Measurements from ENCODE around the gene DLG2.

DLG2 gene

DNA sequence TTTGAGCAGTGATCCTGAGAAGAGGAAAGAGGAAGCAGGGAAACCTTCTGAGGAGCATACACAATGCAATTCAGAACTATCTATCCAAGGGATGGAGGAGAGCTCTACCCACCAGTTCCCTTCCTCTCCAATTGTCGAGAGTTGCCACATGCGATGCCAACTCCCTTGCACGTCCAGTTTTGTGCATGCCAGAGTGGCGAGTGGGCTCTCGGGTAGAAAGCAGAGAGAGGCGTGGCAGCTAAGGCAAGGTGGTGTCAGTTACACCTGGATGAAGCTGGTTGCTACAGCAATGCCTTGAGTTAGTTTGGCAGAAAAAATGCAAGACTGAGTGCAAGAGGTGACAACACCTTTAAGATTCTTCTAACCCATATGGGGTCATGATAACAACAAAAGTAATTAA is 1920.6 kb downstream of the DLG2 start:
- Mint-ChIP-seq H3K27ac (no peak overlapping the region), H3K4me1 (ENCODE audit: low read depth) (no peaks in the 10 kb centered on the region), H3K9me3 (no peaks in the 10 kb centered on the region), H3K27me3 (no peaks in the 10 kb centered on the region), H3K4me3 (no peak overlapping the region), H3K36me3 (ENCODE audit: low read depth) (no peaks in the 10 kb centered on the region)
- intact Hi-C loops (cut with micrococcal nuclease), result no loop called here

DNA sequence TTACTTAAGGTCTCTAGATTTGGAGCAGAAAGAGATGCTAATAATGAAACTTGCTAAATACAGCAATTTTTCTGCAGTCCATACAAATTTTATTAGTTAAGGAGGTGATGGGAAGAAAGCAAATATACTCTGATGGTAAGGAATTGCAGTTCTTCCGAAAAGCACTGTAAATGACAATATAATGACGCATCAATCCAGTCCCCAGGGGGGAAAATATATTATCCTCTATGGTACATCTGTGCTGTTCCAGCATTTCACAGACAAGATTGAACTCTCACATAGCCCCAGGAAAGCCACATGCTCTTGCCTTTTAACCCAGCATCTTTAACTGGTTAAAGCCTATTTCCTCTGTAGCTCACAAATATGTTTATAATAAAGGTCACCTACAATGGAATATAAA is 1924.3 kb downstream of the DLG2 start:
- no peaks in the 10 kb centered on the region for H3K9me3 Mint-ChIP-seq
- no peak overlapping the region for H3K27ac Mint-ChIP-seq
- no peaks in the 10 kb centered on the region for H3K27me3 Mint-ChIP-seq
- intact Hi-C loops (cut with micrococcal nuclease), result no loop called here
- no peaks in the 10 kb centered on the region for H3K4me1 Mint-ChIP-seq (ENCODE audit: low read depth)
- H3K4me3 Mint-ChIP-seq, result no peak overlapping the region
- H3K36me3 Mint-ChIP-seq (ENCODE audit: low read depth), result no peaks in the 10 kb centered on the region

DNA sequence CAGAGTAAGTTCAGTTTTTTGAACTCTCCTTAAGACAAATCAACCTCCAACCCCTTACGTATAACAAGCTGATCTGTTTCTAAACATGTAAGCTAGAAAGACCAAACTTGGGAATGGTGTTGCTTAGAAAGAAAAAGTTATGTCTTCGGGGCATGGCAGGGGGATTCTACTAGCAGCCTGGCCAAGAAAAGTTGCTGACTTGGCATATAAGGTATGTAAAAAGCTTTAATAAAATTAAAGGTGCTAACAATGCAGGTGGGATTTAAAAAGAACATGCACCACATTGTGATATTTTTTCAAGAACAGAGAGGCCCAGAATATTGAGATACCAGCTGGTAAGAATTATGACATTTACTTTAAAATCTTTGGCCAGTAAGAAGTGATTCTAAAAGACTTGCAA is 1929.6 kb downstream of the DLG2 start:
- H3K4me1 Mint-ChIP-seq (ENCODE audit: low read depth), result no peaks in the 10 kb centered on the region

DNA sequence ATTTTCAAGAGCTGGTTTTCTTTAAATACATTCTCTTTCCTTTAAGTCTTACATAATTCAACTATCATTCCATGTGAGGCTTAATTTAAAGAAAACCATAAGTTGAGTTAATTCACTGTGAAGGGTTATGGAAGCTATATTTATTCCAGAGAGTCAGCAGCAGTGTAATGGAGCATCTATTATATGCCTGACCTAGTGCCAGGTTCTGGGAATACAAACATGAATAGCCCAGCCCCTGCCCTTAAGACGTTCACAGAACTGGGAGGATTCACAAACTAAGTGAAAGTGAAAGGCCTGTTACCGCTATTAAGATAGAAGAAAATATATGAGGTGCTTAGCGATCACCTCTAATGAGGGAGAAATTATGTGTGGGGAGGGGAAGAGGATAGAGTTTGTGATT is 1932.1 kb downstream of the DLG2 start:
- Mint-ChIP-seq H3K9me3 (no peaks in the 10 kb centered on the region), H3K27ac (no peak overlapping the region), H3K4me1 (ENCODE audit: low read depth) (no peaks in the 10 kb centered on the region), H3K27me3 (no peaks in the 10 kb centered on the region), H3K36me3 (ENCODE audit: low read depth) (no peaks in the 10 kb centered on the region), H3K4me3 (no peak overlapping the region)
- intact Hi-C loops (cut with micrococcal nuclease), result no loop called here

More for the DNA sequence above, 1929.6 kb downstream of the DLG2 start:
- H3K27me3 Mint-ChIP-seq, result no peaks in the 10 kb centered on the region
- no peaks in the 10 kb centered on the region for H3K9me3 Mint-ChIP-seq
- no peak overlapping the region for H3K27ac Mint-ChIP-seq
- H3K4me3 Mint-ChIP-seq, result no peak overlapping the region
- intact Hi-C loops (cut with micrococcal nuclease), result no loop called here
- H3K36me3 Mint-ChIP-seq (ENCODE audit: low read depth), result no peaks in the 10 kb centered on the region

DNA sequence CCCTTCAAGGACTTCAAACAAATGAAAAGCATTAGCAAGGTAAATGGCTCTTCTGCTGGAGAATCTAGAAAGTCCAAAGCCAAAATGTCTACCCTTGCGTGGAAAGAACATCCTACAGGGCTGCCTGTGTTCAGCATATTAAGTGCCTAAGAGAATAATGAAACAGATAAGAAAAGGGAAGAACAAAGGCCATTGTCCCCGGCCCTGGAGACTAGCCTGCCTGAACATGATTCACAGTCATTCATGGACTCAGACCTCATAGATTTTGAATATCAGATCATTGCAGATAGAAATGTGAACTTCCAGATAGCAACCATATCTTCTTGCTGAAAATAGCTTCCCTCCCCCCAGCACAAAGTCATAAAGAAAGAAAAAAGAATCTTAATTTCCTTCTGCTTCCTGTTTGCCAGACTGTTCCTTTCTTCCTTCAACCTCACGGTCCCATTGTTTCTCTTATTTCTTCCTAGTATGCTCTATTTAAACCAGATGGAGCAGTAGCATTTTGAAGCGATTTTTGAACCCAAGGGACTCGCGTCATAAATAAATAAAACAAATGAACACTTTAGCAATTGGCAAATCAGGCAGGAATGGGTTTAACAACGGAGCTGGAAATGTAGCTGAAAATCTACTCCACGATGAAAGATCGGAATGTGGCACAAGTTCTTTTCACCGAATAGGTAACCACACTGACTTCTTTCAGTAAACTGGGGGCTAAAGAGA is 1932.8 kb downstream of the DLG2 start:
- no peak overlapping the region for H3K27ac Mint-ChIP-seq
- H3K4me3 Mint-ChIP-seq, result no peak overlapping the region
- no peaks in the 10 kb centered on the region for H3K9me3 Mint-ChIP-seq
- H3K36me3 Mint-ChIP-seq (ENCODE audit: low read depth), result no peaks in the 10 kb centered on the region
- H3K27me3 Mint-ChIP-seq, result no peaks in the 10 kb centered on the region
- intact Hi-C loops (cut with micrococcal nuclease), result no loop called here
- H3K4me1 Mint-ChIP-seq (ENCODE audit: low read depth), result no peaks in the 10 kb centered on the region

DNA sequence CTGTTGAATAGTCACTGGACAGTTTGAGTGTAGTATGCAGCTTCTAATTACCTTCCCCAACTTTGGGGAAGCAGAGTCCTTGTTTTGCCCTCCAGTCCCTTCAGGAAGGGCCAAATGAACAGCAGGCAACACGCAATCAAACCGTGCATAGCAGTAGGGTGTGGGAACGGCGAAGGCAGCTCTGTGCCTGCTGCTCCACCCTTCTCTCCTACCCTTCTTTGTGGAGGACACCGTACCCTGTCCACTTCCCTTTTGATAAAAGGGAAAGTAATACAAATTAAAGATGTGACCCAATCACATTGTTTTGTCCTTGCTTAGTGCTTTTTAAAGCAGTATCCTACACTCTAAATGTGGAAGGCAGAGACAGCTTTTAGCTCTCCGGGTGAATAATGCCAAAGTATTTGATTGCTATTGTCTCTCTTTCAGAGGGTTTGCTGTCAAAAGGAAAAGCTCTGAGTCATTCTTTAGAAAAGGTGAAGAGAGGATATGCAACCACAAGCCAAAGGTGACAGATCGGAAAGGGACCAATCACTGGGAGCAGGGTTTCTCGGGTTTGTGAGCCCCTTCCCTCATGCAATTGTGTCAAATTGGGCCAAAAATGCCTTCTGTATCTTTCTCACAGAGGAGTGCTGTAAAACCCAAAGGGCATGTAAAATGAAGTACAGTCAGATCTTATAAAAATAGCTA is 1933.7 kb downstream of the DLG2 start:
- Mint-ChIP-seq H3K4me1 (ENCODE audit: low read depth) (no peaks in the 10 kb centered on the region), H3K9me3 (no peaks in the 10 kb centered on the region), H3K27me3 (no peaks in the 10 kb centered on the region), H3K36me3 (ENCODE audit: low read depth) (no peaks in the 10 kb centered on the region), H3K4me3 (no peak overlapping the region), H3K27ac (no peak overlapping the region)
- intact Hi-C loops (cut with micrococcal nuclease), result no loop called here

DNA sequence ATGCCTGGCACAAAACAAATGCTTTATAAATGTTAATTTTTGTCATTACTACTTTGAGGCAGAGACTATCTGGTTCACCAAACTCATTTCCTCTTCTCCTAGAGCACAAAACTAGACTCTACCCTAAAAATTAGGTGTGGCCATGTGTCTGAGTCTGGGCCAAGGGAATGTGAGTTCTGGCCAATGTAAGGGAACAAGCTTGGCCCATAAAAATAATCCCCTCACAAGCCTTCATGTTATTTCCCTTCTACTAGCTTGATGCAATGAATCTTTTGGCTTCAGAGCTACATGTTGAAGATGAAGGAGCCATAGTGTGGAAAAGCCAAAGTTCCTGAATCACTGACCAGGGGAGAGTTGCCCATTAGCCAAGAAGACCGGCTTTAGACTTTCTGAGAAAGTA is 1934.5 kb downstream of the DLG2 start:
- Mint-ChIP-seq H3K9me3 (no peaks in the 10 kb centered on the region), H3K4me3 (no peak overlapping the region), H3K27me3 (no peaks in the 10 kb centered on the region), H3K27ac (no peak overlapping the region), H3K4me1 (ENCODE audit: low read depth) (no peaks in the 10 kb centered on the region), H3K36me3 (ENCODE audit: low read depth) (no peaks in the 10 kb centered on the region)
- intact Hi-C loops (cut with micrococcal nuclease), result no loop called here

DNA sequence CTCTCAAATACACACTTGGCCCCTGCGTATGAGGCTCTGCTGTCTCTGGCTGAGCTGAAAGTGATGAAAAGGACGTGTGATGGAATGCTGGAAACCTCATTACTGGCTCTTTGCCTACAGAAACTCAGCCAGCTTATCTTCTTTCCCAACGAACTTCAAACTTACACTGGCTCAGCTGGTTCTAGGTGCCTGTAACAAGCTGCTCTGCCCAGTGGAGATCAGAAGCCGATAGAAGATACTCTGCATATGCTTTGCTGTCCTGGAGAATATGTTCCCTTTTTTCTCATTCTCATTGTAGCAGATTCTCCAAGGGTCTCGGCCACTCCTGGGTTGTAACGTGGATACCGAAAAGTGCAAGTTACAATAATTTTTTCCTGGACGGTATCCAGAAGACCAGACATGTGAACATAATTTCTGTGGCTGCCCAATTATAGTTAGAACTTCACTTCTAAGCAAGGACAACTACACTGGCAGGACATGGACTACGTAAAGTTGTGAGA is 1935.6 kb downstream of the DLG2 start:
- intact Hi-C loops (cut with micrococcal nuclease), result no loop called here
- no peaks in the 10 kb centered on the region for H3K4me1 Mint-ChIP-seq (ENCODE audit: low read depth)
- H3K27me3 Mint-ChIP-seq, result no peaks in the 10 kb centered on the region
- no peaks in the 10 kb centered on the region for H3K9me3 Mint-ChIP-seq
- no peak overlapping the region for H3K4me3 Mint-ChIP-seq
- H3K36me3 Mint-ChIP-seq (ENCODE audit: low read depth), result no peaks in the 10 kb centered on the region
- no peak overlapping the region for H3K27ac Mint-ChIP-seq

DNA sequence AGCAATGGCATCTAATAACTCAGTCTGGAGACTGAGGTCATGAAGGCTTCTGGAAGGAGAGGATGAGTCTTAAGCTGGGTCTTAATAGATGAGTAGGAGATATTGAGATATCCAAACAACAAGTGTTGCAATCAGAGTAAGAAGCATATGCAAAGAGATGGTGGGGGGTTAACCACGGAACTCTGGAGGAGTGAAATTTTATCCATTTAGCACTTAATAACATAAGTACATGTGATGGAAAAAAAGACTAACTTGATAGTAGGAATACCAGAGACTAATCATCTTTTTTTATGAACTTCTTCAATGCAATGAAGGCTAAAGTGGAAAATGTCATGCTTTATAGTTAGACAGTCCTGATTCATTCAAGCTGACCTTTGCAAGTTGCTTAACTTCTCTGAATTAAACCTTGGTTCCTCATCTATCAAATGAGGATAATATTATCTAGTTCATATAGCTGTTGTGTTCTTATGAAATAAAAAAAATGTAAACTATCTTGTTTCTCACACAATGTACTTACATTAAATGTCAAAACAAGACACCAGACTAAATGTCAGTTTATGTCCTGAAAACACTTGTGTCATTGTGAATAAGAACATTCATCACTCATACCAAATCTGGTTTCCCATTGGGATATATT is 1937.9 kb downstream of the DLG2 start:
- H3K27ac Mint-ChIP-seq, result no peak overlapping the region
- no peaks in the 10 kb centered on the region for H3K27me3 Mint-ChIP-seq
- H3K4me3 Mint-ChIP-seq, result no peak overlapping the region
- intact Hi-C loops (cut with micrococcal nuclease), result no loop called here
- no peaks in the 10 kb centered on the region for H3K4me1 Mint-ChIP-seq (ENCODE audit: low read depth)
- H3K36me3 Mint-ChIP-seq (ENCODE audit: low read depth), result no peaks in the 10 kb centered on the region
- H3K9me3 Mint-ChIP-seq, result no peaks in the 10 kb centered on the region

DNA sequence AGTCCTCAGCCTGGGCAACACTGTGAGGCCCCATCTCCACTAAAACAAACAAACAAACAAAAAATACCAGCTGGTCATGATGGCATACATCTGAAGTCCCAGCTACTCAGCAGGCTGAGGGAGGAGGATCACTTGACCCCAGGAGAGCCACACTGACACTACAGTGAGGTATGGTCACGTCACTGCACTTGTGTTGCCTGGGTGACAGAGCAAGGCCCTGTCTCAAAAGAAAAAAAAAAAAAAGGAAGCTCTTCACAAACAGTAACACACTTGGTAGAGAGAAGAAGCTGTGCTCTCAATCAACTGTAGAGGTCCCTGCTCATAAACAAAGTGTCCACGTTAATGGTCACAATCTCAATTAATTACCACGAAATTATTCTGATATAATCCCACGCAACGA is 1939.4 kb downstream of the DLG2 start:
- Mint-ChIP-seq H3K36me3 (ENCODE audit: low read depth) (no peaks in the 10 kb centered on the region), H3K9me3 (no peaks in the 10 kb centered on the region), H3K27ac (no peak overlapping the region), H3K4me3 (no peak overlapping the region), H3K4me1 (ENCODE audit: low read depth) (no peaks in the 10 kb centered on the region), H3K27me3 (no peaks in the 10 kb centered on the region)
- intact Hi-C loops (cut with micrococcal nuclease), result no loop called here

DNA sequence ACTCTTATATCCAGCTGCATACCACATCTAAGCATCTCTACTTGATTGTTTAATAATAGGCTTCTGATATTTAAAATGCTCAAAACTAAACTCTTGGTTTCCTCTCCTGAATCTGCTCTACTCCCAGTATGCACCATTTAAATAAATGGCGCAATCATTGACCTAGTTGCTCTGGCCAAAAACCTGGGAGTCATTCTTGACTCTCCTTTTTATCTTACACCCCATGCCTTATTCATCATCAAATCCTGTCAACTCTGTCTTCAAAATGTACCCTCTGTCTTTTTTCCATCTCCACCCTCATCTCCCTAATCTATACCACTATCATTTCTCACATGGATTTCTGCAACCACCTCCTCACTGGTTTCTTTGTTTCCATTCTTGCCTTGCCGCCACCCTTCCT is 1941.4 kb downstream of the DLG2 start:
- H3K4me1 Mint-ChIP-seq (ENCODE audit: low read depth), result no peaks in the 10 kb centered on the region
- H3K9me3 Mint-ChIP-seq, result no peaks in the 10 kb centered on the region
- H3K27ac Mint-ChIP-seq, result no peak overlapping the region
- no peaks in the 10 kb centered on the region for H3K27me3 Mint-ChIP-seq
- intact Hi-C loops (cut with micrococcal nuclease), result no loop called here
- no peak overlapping the region for H3K4me3 Mint-ChIP-seq
- no peaks in the 10 kb centered on the region for H3K36me3 Mint-ChIP-seq (ENCODE audit: low read depth)

DNA sequence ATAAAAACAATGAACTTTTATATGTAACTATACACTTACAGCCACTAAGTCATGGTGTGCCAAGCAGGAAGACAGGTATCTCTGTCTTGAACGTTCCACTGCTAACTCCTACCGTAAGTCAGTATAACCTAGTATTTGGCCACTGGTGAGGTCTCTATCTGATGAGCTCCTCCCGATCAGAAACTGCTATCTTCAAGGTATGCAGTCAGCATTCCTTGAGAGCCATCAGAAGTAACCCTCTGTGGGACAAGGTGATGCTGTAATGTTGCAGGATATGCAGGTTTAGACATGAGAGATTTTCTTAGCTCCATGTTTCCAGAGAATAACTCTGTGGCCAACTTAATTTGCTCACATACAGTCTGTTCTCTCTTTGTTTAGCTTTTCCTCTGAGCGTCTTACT is 1943.1 kb downstream of the DLG2 start:
- H3K4me3 Mint-ChIP-seq, result no peak overlapping the region
- H3K27me3 Mint-ChIP-seq, result no peaks in the 10 kb centered on the region
- H3K4me1 Mint-ChIP-seq (ENCODE audit: low read depth), result no peaks in the 10 kb centered on the region
- H3K9me3 Mint-ChIP-seq, result no peaks in the 10 kb centered on the region
- intact Hi-C loops (cut with micrococcal nuclease), result no loop called here
- no peaks in the 10 kb centered on the region for H3K36me3 Mint-ChIP-seq (ENCODE audit: low read depth)
- no peak overlapping the region for H3K27ac Mint-ChIP-seq

DNA sequence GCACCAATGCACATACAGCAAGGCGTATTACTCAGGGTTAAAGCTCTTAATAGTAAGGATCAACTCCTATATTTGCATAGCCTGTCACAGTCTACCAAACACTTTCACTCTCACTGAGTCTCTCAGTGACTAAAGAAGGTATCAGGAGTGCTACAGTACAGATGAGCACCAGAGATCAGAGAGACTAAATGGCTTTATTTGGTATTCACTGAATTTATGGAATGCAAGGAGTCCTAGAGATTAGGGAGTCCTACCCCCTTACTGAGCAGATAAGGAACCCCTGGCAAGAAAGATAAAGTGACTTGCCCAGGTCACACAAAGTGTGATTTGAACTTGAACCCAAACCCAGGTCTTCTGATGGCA is 1944.6 kb downstream of the DLG2 start:
- Mint-ChIP-seq H3K4me1 (ENCODE audit: low read depth) (no peaks in the 10 kb centered on the region), H3K27me3 (no peaks in the 10 kb centered on the region), H3K36me3 (ENCODE audit: low read depth) (no peaks in the 10 kb centered on the region), H3K4me3 (no peak overlapping the region), H3K9me3 (no peaks in the 10 kb centered on the region), H3K27ac (no peak overlapping the region)
- intact Hi-C loops (cut with micrococcal nuclease), result no loop called here

DNA sequence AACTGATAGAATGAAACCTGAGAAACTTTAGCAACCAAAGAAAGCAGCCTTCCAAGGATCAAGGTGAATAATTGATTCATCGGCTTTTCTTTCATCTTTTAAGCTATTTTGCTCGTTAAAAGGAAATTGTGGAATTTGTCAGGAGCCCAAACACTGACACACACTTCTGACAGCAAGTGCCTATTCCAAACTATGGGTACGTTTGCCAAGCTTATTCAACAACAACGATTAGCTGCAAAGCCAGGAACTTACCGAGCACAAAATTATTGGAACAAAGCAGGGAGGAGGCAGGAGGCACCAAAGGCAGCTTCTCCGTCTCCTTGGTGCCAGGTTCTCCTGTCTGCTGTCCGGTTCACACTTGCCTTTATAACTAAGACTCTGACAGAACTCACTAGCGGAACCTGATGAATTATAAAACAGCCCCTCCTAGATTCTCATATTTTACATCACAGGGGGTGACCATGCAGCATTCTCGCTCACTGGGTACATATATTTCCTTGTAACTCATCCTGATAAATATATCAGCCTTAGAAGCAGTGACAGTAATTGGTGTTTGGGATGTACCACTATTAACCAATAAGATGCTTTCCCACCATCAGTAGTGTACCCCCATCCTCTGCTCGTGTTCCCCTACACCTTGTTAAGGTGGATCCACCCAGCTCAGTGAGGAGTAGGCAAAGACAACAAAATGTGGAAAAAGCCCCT is 1945.1 kb downstream of the DLG2 start:
- no peak overlapping the region for H3K27ac Mint-ChIP-seq
- H3K4me3 Mint-ChIP-seq, result no peak overlapping the region
- H3K36me3 Mint-ChIP-seq (ENCODE audit: low read depth), result no peaks in the 10 kb centered on the region
- no peaks in the 10 kb centered on the region for H3K27me3 Mint-ChIP-seq
- intact Hi-C loops (cut with micrococcal nuclease), result no loop called here
- no peaks in the 10 kb centered on the region for H3K4me1 Mint-ChIP-seq (ENCODE audit: low read depth)
- H3K9me3 Mint-ChIP-seq, result no peaks in the 10 kb centered on the region
